Fibroblast of villous mesenchyme (primary cell): ENCODE data around the gene DECR2. TPM values are rescaled to one million over a fixed set of nuclear protein-coding genes. Genes with fewer than 3 reads are reported as not detected.

Source experiments
- DNase-seq: peaks from one replicate; pipeline ENCODE4 v3.0.0-alpha.2; 2010; ENCODE audit warnings: low read depth
- H3K4me3 ChIP-seq: 2 replicates; pipeline ENCODE4 v1.5.1; 2011; ENCODE audit warnings: low read depth, mild to moderate bottlenecking, low read length
- CTCF ChIP-seq: IDR thresholded peaks from 2 replicates; pipeline ENCODE4 v1.5.1; 2012; ENCODE audit warnings: low read depth, mild to moderate bottlenecking, low read length; ENCODE audit not compliant: insufficient read depth
- total RNA-seq: library from RNA; depleted of rRNA; stranded (reverse); fragments of >200 nt; gene quantifications from 2 replicates; pipeline ENCODE4 v1.2.3, GENCODE V29; 2012

DECR2 gene
- total RNA-seq, 1 donor = 16.0 TPM

- no peak overlapping the region for H3K4me3 ChIP-seq
- no peak for TF ChIP-seq CTCF
- no peak for DNase-seq
Observed at GRCh38 chr16:373020-373598, 28.6 kb upstream of the DECR2 start.

- no peak overlapping the region for H3K4me3 ChIP-seq
- no peak for TF ChIP-seq CTCF
- no peak for DNase-seq
Observed at GRCh38 chr16:373848-374615, 27.7 kb upstream of the DECR2 start.

- no peak for DNase-seq
- no peak overlapping the region for H3K4me3 ChIP-seq
- TF ChIP-seq CTCF = no peak
Observed at GRCh38 chr16:374616-374926, 27.1 kb upstream of the DECR2 start.

- TF ChIP-seq CTCF = no peak
- DNase-seq = no peak
- no peak overlapping the region for H3K4me3 ChIP-seq
Observed at GRCh38 chr16:375212-375611, 26.5 kb upstream of the DECR2 start.

GRCh38 chr16:375927-376816, 25.5 kb upstream of the DECR2 start:
- DNase-seq = no peak
- no peak overlapping the region for H3K4me3 ChIP-seq
- no peak for TF ChIP-seq CTCF

GRCh38 chr16:376817-377418, 24.8 kb upstream of the DECR2 start:
- DNase-seq = no peak
- H3K4me3 ChIP-seq = no peak overlapping the region
- TF ChIP-seq CTCF = no peak
